ENCODE data around the gene ARL2BP. TPM values are rescaled to one million over a fixed set of nuclear protein-coding genes. Genes with fewer than 3 reads are reported as not detected.

The ARL2BP gene
- total and polyA plus RNA-seq, 9 of the 15 experiments (the other 6 are each of a cell fraction or from before 2014, with no cell fraction given) = 16.7 to 41.8 (median 27.2) TPM

GRCh38 chr16:57300387-57301125, 55.5 kb downstream of the ARL2BP start:
- H3K4me2 ChIP-seq (ENCODE audit: insufficient read depth, low read length) = peak overlapping the region; percentile 82
- H3K9me1 ChIP-seq (ENCODE audit: control insufficient read depth, insufficient read depth, low read length) = no peaks in the 10 kb centered on the region
- peak overlapping the region; percentile 82 for H2AFZ ChIP-seq (ENCODE audit: low read depth, low read length)
- H3K27me3 ChIP-seq (ENCODE audit: control insufficient read depth in 2 of 2, insufficient read depth in 2 of 2, low read length in 2 of 2) = peaks cover 0 to 5% of the 10 kb centered on the region in 2 experiments; a peak in 2 of 5 replicates
- ATAC-seq (peak; percentile 92), FAIRE-seq (peak; percentile 99), DNase-seq (ENCODE audit: extremely low read depth in 1 of 4, low spot score in 3 of 4) (peak; percentile 96 to 98 (median 97))
- ChIA-PET POLR2A (interaction anchor here (1.0 to 1.3 kb wide), 2 partner anchors 10 to 55 kb away, joined by 3 to 4 read pairs; partner anchors contain the start of gene ARL2BP), CTCF (ENCODE audit: low intra/inter-chr PET ratio) (interaction anchor here (0.5 to 6.2 kb wide), 7 partner anchors 8 to 437 kb away, joined by 3 to 109 read pairs (median 4); no protein-coding TSS in a partner anchor)
- peak overlapping the region; percentile 45 for H3K4me3 ChIP-seq
- peaks cover 15 to 19% of the 10 kb centered on the region in 2 experiments; a peak in 4 of 5 replicates for H3K4me1 ChIP-seq (replicated peaks in 1 of 2; ENCODE audit: control insufficient read depth in 2 of 2, insufficient read depth in 2 of 2, low read length in 2 of 2)
- H3K36me3 ChIP-seq (ENCODE audit: control insufficient read depth, insufficient read depth, low read length) = no peaks in the 10 kb centered on the region
- H4K20me1 ChIP-seq (replicated peaks; ENCODE audit: control insufficient read depth, insufficient read depth, low read length) = peaks cover 7% of the 10 kb centered on the region; the same call in 1 of the 2 replicates
- H3K27ac ChIP-seq (ENCODE audit: extremely low read depth, low read depth, low read length) = peak overlapping the region; percentile 75
- peak overlapping the region; percentile 0 to 61; a peak in 3 of 4 replicates for H3K9ac ChIP-seq (ENCODE audit: insufficient read depth in 1 of 2, low read depth in 2 of 2, low read length in 2 of 2)
- BruUV-seq (replicated peaks) = no TSS peak
- 17% methylated on average over 36 of the region's 36 CpGs for WGBS (ENCODE audit: insufficient coverage, low coverage, missing lambda C conversion rate)
- intact Hi-C loops (cut with micrococcal nuclease) = loop anchor here (1.0 to 5.0 kb wide), 6 partner anchors 55 to 347 kb away; partner anchors contain the start of gene ARL2BP
- no peaks in the 10 kb centered on the region for H3K9me3 ChIP-seq (replicated peaks; ENCODE audit: control insufficient read depth, insufficient read depth, low read depth, low read length)
- in situ Hi-C loops (cut with MboI) = loop anchor here (5.0 kb wide), 2 partner anchors 117 to 217 kb away; no protein-coding TSS in a partner anchor
- H3K79me2 ChIP-seq (ENCODE audit: control insufficient read depth, insufficient read depth, low read length) = no peaks in the 10 kb centered on the region
- TF ChIP-seq NFIC (IDR thresholded peaks at IDR 0.05) (peak; percentile 76), GTF2E2 (tag; IDR thresholded peaks at IDR 0.05) (0 out of 2 replicates have a peak, but pooled peaks have one; percentile 50), TARDBP (IDR thresholded peaks at IDR 0.05) (peak; percentile 89), POLR3G (IDR thresholded peaks at IDR 0.05; ENCODE audit: extremely low read depth, insufficient read length, insufficient replicate concordance) (peak; percentile 82), KLF13 (tag; IDR thresholded peaks at IDR 0.05; ENCODE audit: borderline replicate concordance, low read depth) (peak; percentile 53), NEUROD1 (IDR thresholded peaks at IDR 0.05; ENCODE audit: borderline replicate concordance, low read depth, low read length, partially characterized antibody) (peak; percentile 48), MEIS2 (IDR thresholded peaks at IDR 0.05; ENCODE audit: partially characterized antibody) (peak; percentile 85), ZNF316 (IDR thresholded peaks at IDR 0.05) (no peak), ELF2 (CRISPR knock-in tag; IDR thresholded peaks at IDR 0.05) (no peak), TCF7L2 (IDR thresholded peaks at IDR 0.05; ENCODE audit: low read depth, low read length) (0 out of 2 replicates have a peak, but pooled peaks have one; percentile 30), TBP (optimal IDR thresholded peaks at IDR 0.05; ENCODE audit: low read depth, low read length) (peak; percentile 99), ZBTB17 (CRISPR knock-in tag; IDR thresholded peaks at IDR 0.05) (peak; percentile 95), MECOM (CRISPR knock-in tag; IDR thresholded peaks at IDR 0.05) (0 out of 2 replicates have a peak, but pooled peaks have one; percentile 25), MXI1 (IDR thresholded peaks at IDR 0.05; ENCODE audit: low read depth, low read length) (no peak), NFE2 (IDR thresholded peaks at IDR 0.05; ENCODE audit: low read depth) (no peak), SETDB1 (IDR thresholded peaks at IDR 0.05; ENCODE audit: low read length) (peak; percentile 80), HDAC6 (IDR thresholded peaks at IDR 0.05; ENCODE audit: low read depth, low read length) (peak; percentile 64; the same call in 1 of the 2 replicates)

Data from K562 (cell line).